GM23338 (cell line): ENCODE data around the gene MTERF4. TPM values are rescaled to one million over a fixed set of nuclear protein-coding genes. Genes with fewer than 3 reads are reported as not detected.

ENCODE experiments used
- ATAC-seq: fragments of 200-7000 bp; cut with Tn5 transposase; 3 replicates; pipeline ENCODE4 v1.9.1; 2020
- DNase-seq: peaks from one replicate; pipeline ENCODE4 v3.0.0-alpha.2; 2015; ENCODE audit warnings: low spot score
- H2AFZ ChIP-seq: fragments of 200-600 bp; sonication (generic); 2 replicates; pipeline ENCODE4 v1.8.0; 2016; ENCODE audit warnings: antibody characterized with exemption, mild to moderate bottlenecking, moderate library complexity
- H3F3A ChIP-seq: fragments of 200-600 bp; sonication (generic); replicated peaks from 2 replicates; pipeline ENCODE4 v1.8.0; 2017; ENCODE audit warnings: antibody characterized with exemption, mixed run types, low read depth
- H3K27ac ChIP-seq: fragments of 200-600 bp; sonication (generic); 2 replicates; pipeline ENCODE4 v1.6.1; 2016; ENCODE audit warnings: low read depth
- H3K27me3 ChIP-seq: fragments of 200-600 bp; sonication (generic); 2 replicates; pipeline ENCODE4 v1.8.0; 2016; ENCODE audit warnings: mild to moderate bottlenecking, mixed run types, moderate library complexity; ENCODE audit not compliant: insufficient read depth
- H3K36me3 ChIP-seq: fragments of 200-600 bp; sonication (generic); 2 replicates; pipeline ENCODE4 v1.8.0; 2016; ENCODE audit warnings: mild to moderate bottlenecking; ENCODE audit not compliant: insufficient read depth
- H3K4me1 ChIP-seq: fragments of 200-600 bp; sonication (generic); 2 replicates; pipeline ENCODE4 v1.8.0; 2016; ENCODE audit warnings: mild to moderate bottlenecking, moderate library complexity; ENCODE audit not compliant: insufficient read depth
- H3K4me2 ChIP-seq: fragments of 200-600 bp; sonication (generic); 2 replicates; pipeline ENCODE4 v1.7.1; 2017; ENCODE audit warnings: mixed run types
- H3K4me3 ChIP-seq: fragments of 200-600 bp; sonication (generic); 2 replicates; pipeline ENCODE4 v1.6.1; 2016; ENCODE audit warnings: mixed run types
- H3K79me2 ChIP-seq: fragments of 200-600 bp; sonication (generic); replicated peaks from 2 replicates; pipeline ENCODE4 v1.8.0; 2017; ENCODE audit warnings: mild to moderate bottlenecking; ENCODE audit not compliant: insufficient read depth
- H3K9me2 ChIP-seq: fragments of 200-600 bp; sonication (generic); 2 replicates; pipeline ENCODE4 v1.8.0; 2017; ENCODE audit not compliant: insufficient read depth
- H4K20me1 ChIP-seq: fragments of 200-600 bp; sonication (generic); replicated peaks from 2 replicates; pipeline ENCODE4 v1.8.0; 2017; ENCODE audit warnings: mild to moderate bottlenecking; ENCODE audit not compliant: insufficient read depth
- H3K27ac Mint-ChIP-seq: 2 replicates; pipeline ENCODE4 v1.8.0; 2020; ENCODE audit warnings: inconsistent platforms, mild to moderate bottlenecking, moderate library complexity, mixed read lengths
- H3K27me3 Mint-ChIP-seq: 3 replicates; pipeline ENCODE4 v1.8.0; 2022; ENCODE audit warnings: low read depth, mild to moderate bottlenecking, moderate library complexity, mixed read lengths, inconsistent platforms; ENCODE audit not compliant: insufficient read depth, poor library complexity
- H3K36me3 Mint-ChIP-seq: 3 replicates; pipeline ENCODE4 v1.8.0; 2021; ENCODE audit warnings: low read depth, mild to moderate bottlenecking, inconsistent platforms, moderate library complexity, mixed read lengths
- H3K4me1 Mint-ChIP-seq: 3 replicates; pipeline ENCODE4 v1.8.0; 2020; ENCODE audit warnings: mild to moderate bottlenecking, inconsistent platforms, mixed read lengths
- H3K4me3 Mint-ChIP-seq: 3 replicates; pipeline ENCODE4 v1.8.0; 2021; ENCODE audit warnings: moderate library complexity, mild to moderate bottlenecking, inconsistent platforms, mixed read lengths
- H3K9me3 Mint-ChIP-seq: 3 replicates; pipeline ENCODE4 v1.8.0; 2020; ENCODE audit warnings: moderate library complexity, mild to moderate bottlenecking, inconsistent platforms, mixed read lengths
- EZH2 ChIP-seq: fragments of 200-600 bp; sonication (generic); IDR thresholded peaks from one replicate; pipeline ENCODE4 v1.8.0; 2017; ENCODE audit warnings: antibody characterized with exemption, mild to moderate bottlenecking, low read depth; ENCODE audit not compliant: unreplicated experiment
- EZH2phosphoT487 ChIP-seq: fragments of 200-600 bp; sonication (generic); IDR thresholded peaks from one replicate; pipeline ENCODE4 v1.8.1; 2018; ENCODE audit warnings: antibody characterized with exemption; ENCODE audit not compliant: unreplicated experiment
- NANOG ChIP-seq: IDR thresholded peaks from 2 replicates; pipeline ENCODE4 v1.6.1; 2016; ENCODE audit warnings: antibody characterized with exemption, borderline replicate concordance
- POLR2AphosphoS5 ChIP-seq: IDR thresholded peaks from 2 replicates; pipeline ENCODE4 v1.6.1; 2016; ENCODE audit warnings: antibody characterized with exemption, low read depth
- ZNF114 ChIP-seq: fragments of 250-450 bp; sonication (Bioruptor Pico); IDR thresholded peaks from 2 replicates; pipeline ENCODE4 v1.5.0; 2020; ENCODE audit warnings: mild to moderate bottlenecking, moderate library complexity
- ZNF331 ChIP-seq: fragments of 250-450 bp; sonication (Bioruptor Pico); IDR thresholded peaks from 2 replicates; pipeline ENCODE4 v1.5.0; 2020; ENCODE audit warnings: low read depth, mild to moderate bottlenecking, moderate library complexity
- polyA plus RNA-seq: library from polyadenylated mRNA; unstranded; fragments of >200 nt; fragmentation: Nextera tagmentation; extraction: Ambion mirVana; gene quantifications from 2 replicates; pipeline ENCODE4 v1.2.1, GENCODE V29; 2016
- total RNA-seq: library from RNA; depleted of rRNA; stranded (reverse); fragments of >200 nt; shearing (Covaris generic); gene quantifications from 2 replicates; pipeline ENCODE4 v1.2.3, GENCODE V29; 2014
- TF ChIP-seq, protein P1 (sequence below): IDR thresholded peaks from 2 replicates; pipeline ENCODE4 v1.6.1; 2016; ENCODE audit warnings: antibody characterized with exemption
- TF ChIP-seq, protein P2 (sequence below): IDR thresholded peaks from one replicate; pipeline ENCODE4 v1.6.1; 2018; ENCODE audit warnings: antibody characterized with exemption; ENCODE audit not compliant: unreplicated experiment

MTERF4 gene
- total and polyA plus RNA-seq, 2 experiments from 2014 or later = 15.3 to 63.6 TPM

GRCh38 chr2:241130316-241130715 is 28.2 kb upstream of the MTERF4 start:
- Histone ChIP-seq H3K4me1 (no peaks in the 10 kb centered on the region), H3K79me2 (no peaks in the 10 kb centered on the region), H3F3A (no peaks in the 10 kb centered on the region), H3K4me2 (no peak overlapping the region), H3K36me3 (peaks cover 4% of the 10 kb centered on the region; the same call in 1 of the 2 replicates), H3K27me3 (no peaks in the 10 kb centered on the region), H4K20me1 (no peaks in the 10 kb centered on the region), H2AFZ (no peak overlapping the region), H3K9me2 (no peaks in the 10 kb centered on the region), H3K4me3 (no peak overlapping the region), H3K27ac (no peak overlapping the region)
- H3K4me1 Mint-ChIP-seq = no peaks in the 10 kb centered on the region
- no peak for TF ChIP-seq EZH2
- TF ChIP-seq, protein P1, sequence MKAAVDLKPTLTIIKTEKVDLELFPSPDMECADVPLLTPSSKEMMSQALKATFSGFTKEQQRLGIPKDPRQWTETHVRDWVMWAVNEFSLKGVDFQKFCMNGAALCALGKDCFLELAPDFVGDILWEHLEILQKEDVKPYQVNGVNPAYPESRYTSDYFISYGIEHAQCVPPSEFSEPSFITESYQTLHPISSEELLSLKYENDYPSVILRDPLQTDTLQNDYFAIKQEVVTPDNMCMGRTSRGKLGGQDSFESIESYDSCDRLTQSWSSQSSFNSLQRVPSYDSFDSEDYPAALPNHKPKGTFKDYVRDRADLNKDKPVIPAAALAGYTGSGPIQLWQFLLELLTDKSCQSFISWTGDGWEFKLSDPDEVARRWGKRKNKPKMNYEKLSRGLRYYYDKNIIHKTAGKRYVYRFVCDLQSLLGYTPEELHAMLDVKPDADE = no peak
- TF ChIP-seq, protein P2, sequence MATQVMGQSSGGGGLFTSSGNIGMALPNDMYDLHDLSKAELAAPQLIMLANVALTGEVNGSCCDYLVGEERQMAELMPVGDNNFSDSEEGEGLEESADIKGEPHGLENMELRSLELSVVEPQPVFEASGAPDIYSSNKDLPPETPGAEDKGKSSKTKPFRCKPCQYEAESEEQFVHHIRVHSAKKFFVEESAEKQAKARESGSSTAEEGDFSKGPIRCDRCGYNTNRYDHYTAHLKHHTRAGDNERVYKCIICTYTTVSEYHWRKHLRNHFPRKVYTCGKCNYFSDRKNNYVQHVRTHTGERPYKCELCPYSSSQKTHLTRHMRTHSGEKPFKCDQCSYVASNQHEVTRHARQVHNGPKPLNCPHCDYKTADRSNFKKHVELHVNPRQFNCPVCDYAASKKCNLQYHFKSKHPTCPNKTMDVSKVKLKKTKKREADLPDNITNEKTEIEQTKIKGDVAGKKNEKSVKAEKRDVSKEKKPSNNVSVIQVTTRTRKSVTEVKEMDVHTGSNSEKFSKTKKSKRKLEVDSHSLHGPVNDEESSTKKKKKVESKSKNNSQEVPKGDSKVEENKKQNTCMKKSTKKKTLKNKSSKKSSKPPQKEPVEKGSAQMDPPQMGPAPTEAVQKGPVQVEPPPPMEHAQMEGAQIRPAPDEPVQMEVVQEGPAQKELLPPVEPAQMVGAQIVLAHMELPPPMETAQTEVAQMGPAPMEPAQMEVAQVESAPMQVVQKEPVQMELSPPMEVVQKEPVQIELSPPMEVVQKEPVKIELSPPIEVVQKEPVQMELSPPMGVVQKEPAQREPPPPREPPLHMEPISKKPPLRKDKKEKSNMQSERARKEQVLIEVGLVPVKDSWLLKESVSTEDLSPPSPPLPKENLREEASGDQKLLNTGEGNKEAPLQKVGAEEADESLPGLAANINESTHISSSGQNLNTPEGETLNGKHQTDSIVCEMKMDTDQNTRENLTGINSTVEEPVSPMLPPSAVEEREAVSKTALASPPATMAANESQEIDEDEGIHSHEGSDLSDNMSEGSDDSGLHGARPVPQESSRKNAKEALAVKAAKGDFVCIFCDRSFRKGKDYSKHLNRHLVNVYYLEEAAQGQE = no peak
- H3K27ac Mint-ChIP-seq = no peak overlapping the region
- DNase-seq (no peak), ATAC-seq (no peak)
- no peak overlapping the region for H3K4me3 Mint-ChIP-seq
- no peaks in the 10 kb centered on the region for H3K9me3 Mint-ChIP-seq
- no peaks in the 10 kb centered on the region for H3K27me3 Mint-ChIP-seq
- H3K36me3 Mint-ChIP-seq = peaks cover 33% of the 10 kb centered on the region

DNA sequence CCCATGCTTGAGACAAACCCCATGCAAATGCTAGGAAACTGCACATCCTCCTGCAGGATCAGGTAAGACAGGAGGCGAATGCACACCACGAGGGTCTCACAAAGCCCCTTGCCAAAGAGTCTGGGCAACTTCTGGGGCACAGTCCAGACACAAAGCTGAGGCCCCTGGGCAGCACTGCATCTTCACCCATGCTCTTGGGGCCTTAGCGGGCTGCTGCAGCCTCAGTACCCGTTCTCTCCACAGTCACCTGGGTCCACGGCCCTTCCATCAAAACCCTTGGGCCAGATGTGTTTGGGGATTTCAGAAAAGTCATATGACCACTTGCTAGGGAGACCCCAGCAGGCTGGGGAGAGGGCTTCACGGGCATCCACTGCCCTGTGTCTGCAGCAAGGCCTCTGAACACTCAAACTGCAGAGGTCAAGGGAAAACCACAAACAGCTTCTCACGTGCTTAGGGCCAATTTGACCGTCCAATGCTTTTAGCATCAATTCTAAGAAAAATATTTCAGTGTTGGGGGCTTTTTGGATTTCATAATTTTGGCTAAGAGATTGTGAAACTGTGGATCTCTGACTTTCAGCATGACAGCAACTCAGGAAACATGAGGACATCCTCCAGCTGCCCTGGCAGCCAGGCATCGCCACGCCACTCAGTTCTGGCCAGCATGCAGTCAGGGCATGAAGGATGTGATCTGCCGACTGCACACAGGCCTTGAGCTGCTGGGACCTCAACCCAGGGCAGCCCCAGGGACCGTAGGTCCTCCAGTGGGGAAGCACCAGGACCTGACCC is 27.2 kb upstream of the MTERF4 start:
- H3K27me3 ChIP-seq = no peaks in the 10 kb centered on the region
- no peak for DNase-seq
- TF ChIP-seq POLR2AphosphoS5 = no peak
- no peak for TF ChIP-seq ZNF331 (CRISPR knock-in tag)
- TF ChIP-seq EZH2phosphoT487 = no peak
- no peak for TF ChIP-seq ZNF114 (CRISPR knock-in tag)
- TF ChIP-seq NANOG = no peak
- TF ChIP-seq, protein P1 = no peak
- TF ChIP-seq, protein P2 = no peak

More for the DNA sequence above, 27.2 kb upstream of the MTERF4 start:
- Histone ChIP-seq H4K20me1 (no peaks in the 10 kb centered on the region), H3K9me2 (no peaks in the 10 kb centered on the region), H2AFZ (no peak overlapping the region), H3K36me3 (0 out of 2 replicates have a peak, but pooled peaks cover 4% of the 10 kb centered on the region), H3K27ac (no peak overlapping the region), H3F3A (no peaks in the 10 kb centered on the region), H3K79me2 (no peaks in the 10 kb centered on the region), H3K4me1 (no peaks in the 10 kb centered on the region), H3K4me3 (no peak overlapping the region), H3K4me2 (no peak overlapping the region)
- Mint-ChIP-seq H3K36me3 (peaks cover 32% of the 10 kb centered on the region), H3K4me3 (no peak overlapping the region), H3K9me3 (no peaks in the 10 kb centered on the region), H3K27ac (no peak overlapping the region), H3K27me3 (no peaks in the 10 kb centered on the region), H3K4me1 (no peaks in the 10 kb centered on the region)
- no peak for ATAC-seq
